Activated CD4-positive, alpha-beta T cell treated with anti-CD3 and anti-CD28 coated beads, Interleukin-2, amount 10 ng/mL, durations not matched to agents 7 days and 5 days (primary cell): ENCODE results near the gene NME3. TPM values are rescaled to one million over a fixed set of nuclear protein-coding genes. Genes with fewer than 3 reads are reported as not detected.

Experiments
- CTCF ChIA-PET: fragments of 350-600 bp; sonication (Branson Sonifier 250); formaldehyde crosslinking; loops from one replicate; lab custom pipeline; 2021; ENCODE audit warnings: antibody characterized with exemption; lab: Charles Lee
- POLR2A ChIA-PET: fragments of 350-600 bp; sonication (Branson Sonifier 250); formaldehyde crosslinking; loops from one replicate; lab custom pipeline; 2021; ENCODE audit warnings: antibody characterized with exemption; lab: Charles Lee
- DNase-seq: peaks from one replicate; pipeline ENCODE4 v3.0.0-alpha.2; 2020
- H3K27ac Mint-ChIP-seq: one replicate; pipeline ENCODE4 v1.8.0; 2021; ENCODE audit warnings: mild to moderate bottlenecking, moderate library complexity, mixed read lengths
- H3K27me3 Mint-ChIP-seq: one replicate; pipeline ENCODE4 v1.8.0; 2021; ENCODE audit warnings: mixed read lengths
- H3K36me3 Mint-ChIP-seq: one replicate; pipeline ENCODE4 v1.8.0; 2021; ENCODE audit warnings: low read depth, mixed read lengths
- H3K4me1 Mint-ChIP-seq: one replicate; pipeline ENCODE4 v1.8.0; 2021; ENCODE audit warnings: mixed read lengths
- H3K4me3 Mint-ChIP-seq: one replicate; pipeline ENCODE4 v1.8.0; 2021; ENCODE audit warnings: mild to moderate bottlenecking, moderate library complexity, mixed read lengths
- H3K9me3 Mint-ChIP-seq: one replicate; pipeline ENCODE4 v1.8.0; 2021; ENCODE audit warnings: mixed read lengths
- microRNA-seq: library from miRNA; unstranded; fragments of <30 nt; microRNA quantifications from one replicate; pipeline ENCODE4 v1.2.0, GENCODE V29; 2021; ENCODE audit warnings: borderline microRNAs expressed, borderline replicate concordance
- total RNA-seq, 2 experiments: library from RNA; stranded (reverse); gene quantifications; one replicate each; pipeline ENCODE4 v1.2.3, GENCODE V29; 2021

Gene NME3
- total RNA-seq, 2 experiments from 2014 or later = 31.3 to 47.4 TPM

GRCh38 chr16:1729445-1729844, 41.9 kb downstream of the NME3 start:
- H3K4me1 Mint-ChIP-seq = peaks cover 1% of the 10 kb centered on the region
- H3K36me3 Mint-ChIP-seq = peaks cover 22% of the 10 kb centered on the region
- no peaks in the 10 kb centered on the region for H3K9me3 Mint-ChIP-seq
- H3K4me3 Mint-ChIP-seq = no peak overlapping the region
- H3K27me3 Mint-ChIP-seq = no peaks in the 10 kb centered on the region
- no peak for DNase-seq
- CTCF ChIA-PET = interaction anchor here (1.0 kb wide), 1 partner anchor 10 kb away, joined by 4 read pairs; no protein-coding TSS in a partner anchor
- H3K27ac Mint-ChIP-seq = no peak overlapping the region
- POLR2A ChIA-PET = no interaction called here

GRCh38 chr16:1729026-1729425, 42.3 kb downstream of the NME3 start:
- Mint-ChIP-seq H3K36me3 (peaks cover 22% of the 10 kb centered on the region), H3K9me3 (no peaks in the 10 kb centered on the region), H3K4me3 (no peak overlapping the region), H3K4me1 (peaks cover 1% of the 10 kb centered on the region), H3K27me3 (no peaks in the 10 kb centered on the region), H3K27ac (no peak overlapping the region)
- ChIA-PET POLR2A (no interaction called here), CTCF (interaction anchor here (0.6 to 1.1 kb wide), 3 partner anchors 10 to 25 kb away, joined by 3 to 4 read pairs (median 3); partner anchors contain the start of gene MAPK8IP3)
- DNase-seq = no peak

- no peak overlapping the region for H3K4me3 Mint-ChIP-seq
- peaks cover 11% of the 10 kb centered on the region for H3K4me1 Mint-ChIP-seq
- CTCF ChIA-PET = interaction anchor here (1.1 kb wide), 1 partner anchor 22 kb away, joined by 3 read pairs; the partner anchor contains the start of gene MAPK8IP3
- DNase-seq = no peak
- POLR2A ChIA-PET = no interaction called here
- H3K27ac Mint-ChIP-seq = no peak overlapping the region
- H3K36me3 Mint-ChIP-seq = peaks cover 15% of the 10 kb centered on the region
- H3K9me3 Mint-ChIP-seq = no peaks in the 10 kb centered on the region
- H3K27me3 Mint-ChIP-seq = no peaks in the 10 kb centered on the region
Measured at GRCh38 chr16:1727651-1728624, 43.4 kb downstream of the NME3 start.

GRCh38 chr16:1726661-1727502, 44.5 kb downstream of the NME3 start:
- no peaks in the 10 kb centered on the region for H3K9me3 Mint-ChIP-seq
- no peak overlapping the region for H3K4me3 Mint-ChIP-seq
- ChIA-PET CTCF (interaction anchor here (0.8 to 1.0 kb wide), 2 partner anchors 129 to 148 kb away, joined by 3 read pairs; no protein-coding TSS in a partner anchor), POLR2A (no interaction called here)
- H3K36me3 Mint-ChIP-seq = peaks cover 12% of the 10 kb centered on the region
- peaks cover 20% of the 10 kb centered on the region for H3K4me1 Mint-ChIP-seq
- no peak for DNase-seq
- H3K27me3 Mint-ChIP-seq = no peaks in the 10 kb centered on the region
- H3K27ac Mint-ChIP-seq = no peak overlapping the region

- POLR2A ChIA-PET = no interaction called here
- Mint-ChIP-seq H3K36me3 (peaks cover 13% of the 10 kb centered on the region), H3K4me3 (no peak overlapping the region), H3K4me1 (peaks cover 37% of the 10 kb centered on the region), H3K27ac (no peak overlapping the region), H3K9me3 (no peaks in the 10 kb centered on the region), H3K27me3 (no peaks in the 10 kb centered on the region)
- DNase-seq = no peak
- CTCF ChIA-PET = interaction anchor here (1.2 to 1.9 kb wide), 3 partner anchors 11 to 43 kb away, joined by 3 to 6 read pairs (median 6); no protein-coding TSS in a partner anchor
Measured at GRCh38 chr16:1724491-1724890, 46.9 kb downstream of the NME3 start.

GRCh38 chr16:1723450-1724147, 47.7 kb downstream of the NME3 start:
- peak overlapping the region; percentile 60 for H3K27ac Mint-ChIP-seq
- peaks cover 44% of the 10 kb centered on the region for H3K4me1 Mint-ChIP-seq
- POLR2A ChIA-PET = no interaction called here

GRCh38 chr16:1721372-1721771, 50.0 kb downstream of the NME3 start:
- Mint-ChIP-seq H3K4me3 (no peak overlapping the region), H3K4me1 (peaks cover 46% of the 10 kb centered on the region), H3K27me3 (no peaks in the 10 kb centered on the region), H3K36me3 (peaks cover 6% of the 10 kb centered on the region), H3K27ac (peak overlapping the region; percentile 85), H3K9me3 (no peaks in the 10 kb centered on the region)
- ChIA-PET CTCF (interaction anchor here (0.7 kb wide), 2 partner anchors 61 to 85 kb away, joined by 4 read pairs; partner anchors contain the start of genes NUBP2 and SPSB3), POLR2A (no interaction called here)
- DNase-seq = no peak

More at GRCh38 chr16:1723450-1724147, 47.7 kb downstream of the NME3 start:
- H3K36me3 Mint-ChIP-seq = peaks cover 6% of the 10 kb centered on the region
- H3K27me3 Mint-ChIP-seq = no peaks in the 10 kb centered on the region
- peak; percentile 51 for DNase-seq
- CTCF ChIA-PET = interaction anchor here (0.6 to 1.9 kb wide), 10 partner anchors 10 to 364 kb away, joined by 3 to 6 read pairs (median 3); no protein-coding TSS in a partner anchor
- no peak overlapping the region for H3K4me3 Mint-ChIP-seq
- no peaks in the 10 kb centered on the region for H3K9me3 Mint-ChIP-seq

Small RNA genes lying within 50 kb of the gene (microRNA-seq; reads per million reads assigned to microRNA genes)
- 2.7 reads per million, percentile 13 among the genes with 10 or more reads in this experiment for gene MIR3177

Other genes with a start within 250 kb of the NME3 start
- gene TMEM204, start 237.9 kb downstream of the NME3 start, total RNA-seq = 10 to 100 TPM; 60.6 to 73.5 TPM
- gene IFT140, start 159.5 kb downstream of the NME3 start, total RNA-seq = 1 to 10 TPM; 9.3 TPM
- 10 to 100 TPM; 25.6 to 27.4 TPM for gene CRAMP1, start 159.2 kb downstream of the NME3 start, total RNA-seq
- 10 to 100 TPM; 56.5 to 65.2 TPM for gene JPT2, start 93.3 kb downstream of the NME3 start, total RNA-seq
- gene MAPK8IP3, start 65.3 kb downstream of the NME3 start, total RNA-seq = 100 to 1,000 TPM; 101 to 108 TPM
- gene EME2, start 1.3 kb upstream of the NME3 start, total RNA-seq = 10 to 100 TPM; 28.7 to 33.4 TPM
- 100 to 1,000 TPM in 1 of 2 experiments, 10 to 100 TPM in 1; 93.6 to 105 TPM for gene MRPS34, start 1.6 kb upstream of the NME3 start, total RNA-seq
- gene SPSB3, start 11.0 kb upstream of the NME3 start, total RNA-seq = 10 to 100 TPM; 38.0 to 42.9 TPM
- 10 to 100 TPM; 40.2 to 53.8 TPM for gene NUBP2, start 11.4 kb upstream of the NME3 start, total RNA-seq
- under 1 TPM in 1 of 2 experiments, not detected in 1; 0.15 TPM for gene IGFALS, start 22.2 kb upstream of the NME3 start, total RNA-seq
- 10 to 100 TPM; 34.9 to 45.6 TPM for gene HAGH, start 55.3 kb upstream of the NME3 start, total RNA-seq
- gene FAHD1, start 55.7 kb upstream of the NME3 start, total RNA-seq = 10 to 100 TPM; 11.3 to 12.9 TPM
- not detected for gene MEIOB, start 100.6 kb upstream of the NME3 start, total RNA-seq
- not detected for gene HS3ST6, start 146.9 kb upstream of the NME3 start, total RNA-seq
- gene MSRB1, start 171.7 kb upstream of the NME3 start, total RNA-seq = 10 to 100 TPM; 12.8 to 13.6 TPM
- not detected for gene RPL3L, start 183.1 kb upstream of the NME3 start, total RNA-seq
- gene NDUFB10, start 188.0 kb upstream of the NME3 start, total RNA-seq = 100 to 1,000 TPM; 103 to 125 TPM
- gene RPS2, start 193.3 kb upstream of the NME3 start, total RNA-seq = 1,000 to 10,000 TPM; 2,564 to 2,882 TPM
- gene RNF151, start 195.3 kb upstream of the NME3 start, total RNA-seq = not detected
- gene TBL3, start 200.5 kb upstream of the NME3 start, total RNA-seq = 10 to 100 TPM; 26.1 to 27.0 TPM
- under 1 TPM; 0.87 to 0.89 TPM for gene NOXO1, start 209.9 kb upstream of the NME3 start, total RNA-seq
- gene GFER, start 212.7 kb upstream of the NME3 start, total RNA-seq = 10 to 100 TPM; 23.8 to 25.2 TPM
- gene SYNGR3, start 218.4 kb upstream of the NME3 start, total RNA-seq = 1 to 10 TPM; 1.3 to 1.9 TPM
- 10 to 100 TPM; 56.3 to 56.5 TPM for gene ZNF598, start 238.3 kb upstream of the NME3 start, total RNA-seq
- under 1 TPM; 0.42 to 0.69 TPM for gene NPW, start 248.2 kb upstream of the NME3 start, total RNA-seq